Colon (tissue), 2 donors: Measurements from ENCODE around the gene SOX12.
"Not testable (repeated sequence)": the region's sequence is repeated elsewhere in the genome, so short reads cannot be mapped to it uniquely, and the experiment has no call there.

ENCODE experiments used
- FAIRE-seq: peaks from 2 replicates; lab custom pipeline; 2012; peaks lifted over from hg19 to GRCh38; lab: Jason Lieb, UNC
- donor health status: control.
- donor health status: control.

SOX12 gene

GRCh38 chr20:328975-329695 lies 3.8 kb downstream of the SOX12 start:
- no peak for FAIRE-seq

- no peak for FAIRE-seq
Measured at GRCh38 chr20:329851-330232, 4.5 kb downstream of the SOX12 start.

- no peak for FAIRE-seq
Measured at GRCh38 chr20:330233-331149, 5.1 kb downstream of the SOX12 start.

- FAIRE-seq = no peak
Measured at GRCh38 chr20:334578-334977, 9.2 kb downstream of the SOX12 start.

- FAIRE-seq = not testable (repeated sequence)
Measured at GRCh38 chr20:336040-336439, 10.7 kb downstream of the SOX12 start.

GRCh38 chr20:341682-342081 lies 16.3 kb downstream of the SOX12 start:
- FAIRE-seq = no peak

- FAIRE-seq = no peak
Measured at GRCh38 chr20:343107-343506, 17.8 kb downstream of the SOX12 start.

- no peak for FAIRE-seq
Measured at GRCh38 chr20:346033-346639, 20.8 kb downstream of the SOX12 start.

GRCh38 chr20:346640-347316 lies 21.4 kb downstream of the SOX12 start, which contains the start of gene NRSN2:
Gene NRSN2, plus strand, starts transcription at chr20:347111. Its CDS starts 2,533 bp downstream, at chr20:349644.
- no peak for FAIRE-seq

- FAIRE-seq = no peak
Measured at GRCh38 chr20:347317-347639, 21.9 kb downstream of the SOX12 start.

- FAIRE-seq = no peak
Measured at GRCh38 chr20:347640-348484, 22.5 kb downstream of the SOX12 start.

GRCh38 chr20:348972-349841 lies 23.9 kb downstream of the SOX12 start:
- FAIRE-seq = no peak

- no peak for FAIRE-seq
Measured at GRCh38 chr20:353166-353565, 27.8 kb downstream of the SOX12 start.

GRCh38 chr20:354298-354977 lies 29.1 kb downstream of the SOX12 start:
- no peak for FAIRE-seq

GRCh38 chr20:356154-356553 lies 30.8 kb downstream of the SOX12 start:
- FAIRE-seq = not testable (repeated sequence)

GRCh38 chr20:356745-357144 lies 31.4 kb downstream of the SOX12 start:
- FAIRE-seq = no peak

- FAIRE-seq = no peak
Measured at GRCh38 chr20:358891-359555, 33.7 kb downstream of the SOX12 start.

- FAIRE-seq = no peak
Measured at GRCh38 chr20:361561-361960, 36.2 kb downstream of the SOX12 start.
